Measurements from ENCODE around the gene TAS1R1. TPM values are rescaled to one million over a fixed set of nuclear protein-coding genes. Genes with fewer than 3 reads are reported as not detected.

Gene TAS1R1
- total RNA-seq, 6 experiments from 2014 or later, result 0.26 TPM; not detected in 5

GRCh38 chr1:6614019-6614928, 59.2 kb downstream of the TAS1R1 start:
- Histone ChIP-seq H3K9me3 (no peaks in the 10 kb centered on the region), H3K4me1 (peaks cover 0 to 11% (median 0%) of the 10 kb centered on the region in 4 donors), H3K36me3 (no peaks in the 10 kb centered on the region), H3K27ac (peak overlapping the region; percentile 47 to 85 (median 68)), H3K4me3 (peak overlapping the region; percentile 82 to 88 (median 86)), H3K27me3 (no peaks in the 10 kb centered on the region)
- intact Hi-C loops (cut with DNase I), result no loop called here
- DNase-seq (peak in 2 of 3 donors; percentile 70), ATAC-seq (no peak)
- 2% methylated on average over 18 of the region's 117 CpGs for WGBS (ENCODE audit: insufficient coverage, low coverage, low lambda C conversion rate, missing lambda C conversion rate)
- no peak for TF ChIP-seq POLR2A (IDR thresholded peaks at IDR 0.05)
- no peak for TF ChIP-seq CTCF (IDR thresholded peaks at IDR 0.05)

- Histone ChIP-seq H3K9me3 (no peaks in the 10 kb centered on the region), H3K4me3 (peak overlapping the region; percentile 82 to 88 (median 86)), H3K27me3 (no peaks in the 10 kb centered on the region), H3K36me3 (peaks cover 0 to 3% (median 0%) of the 10 kb centered on the region in 4 donors), H3K27ac (peak overlapping the region; percentile 21 to 85 (median 68)), H3K4me1 (peaks cover 0 to 11% (median 0%) of the 10 kb centered on the region in 4 donors)
- ATAC-seq (no peak), DNase-seq (no peak)
- no peak for TF ChIP-seq CTCF (IDR thresholded peaks at IDR 0.05)
- TF ChIP-seq POLR2A (IDR thresholded peaks at IDR 0.05), result no peak
- 3% methylated on average over 14 of the region's 82 CpGs for WGBS (ENCODE audit: insufficient coverage, low coverage, low lambda C conversion rate, missing lambda C conversion rate)
- intact Hi-C loops (cut with DNase I), result no loop called here
Observed at GRCh38 chr1:6614929-6615785, 60.0 kb downstream of the TAS1R1 start.

- no peak for TF ChIP-seq POLR2A (IDR thresholded peaks at IDR 0.05)
- TF ChIP-seq CTCF (IDR thresholded peaks at IDR 0.05), result no peak
- Histone ChIP-seq H3K4me1 (peaks cover 0 to 36% (median 10%) of the 10 kb centered on the region in 4 donors), H3K27me3 (no peaks in the 10 kb centered on the region), H3K4me3 (no peak overlapping the region), H3K27ac (no peak overlapping the region), H3K9me3 (no peaks in the 10 kb centered on the region), H3K36me3 (peaks cover 0 to 7% (median 0%) of the 10 kb centered on the region in 4 donors)
- intact Hi-C loops (cut with DNase I), result no loop called here
- WGBS (ENCODE audit: insufficient coverage, low coverage, low lambda C conversion rate, missing lambda C conversion rate), result 93% methylated on average over 3 of the region's 4 CpGs
- DNase-seq (no peak), ATAC-seq (no peak)
Observed at GRCh38 chr1:6619045-6619444, 63.9 kb downstream of the TAS1R1 start.

Measured in right lobe of liver (tissue), 6 donors.